Measurements from ENCODE around the gene ROR1. TPM values are rescaled to one million over a fixed set of nuclear protein-coding genes. Genes with fewer than 3 reads are reported as not detected.

The ROR1 gene
- total RNA-seq, 1 donor: under 0.01 TPM

GRCh38 chr1:63987014-63987627 is 213.3 kb downstream of the ROR1 start:
- DNase-seq (ENCODE audit: low read depth in 2 of 3, low spot score in 2 of 3): no peak

- DNase-seq (ENCODE audit: low read depth in 2 of 3, low spot score in 2 of 3): no peak
Observed at GRCh38 chr1:63987628-63988024, 213.8 kb downstream of the ROR1 start.

GRCh38 chr1:63988941-63989340 is 215.1 kb downstream of the ROR1 start:
- DNase-seq (ENCODE audit: low read depth in 2 of 3, low spot score in 2 of 3): no peak

GRCh38 chr1:63991685-63992084 is 217.9 kb downstream of the ROR1 start:
- DNase-seq (ENCODE audit: low read depth in 2 of 3, low spot score in 2 of 3): no peak

GRCh38 chr1:64000021-64000420 is 226.2 kb downstream of the ROR1 start:
- DNase-seq (ENCODE audit: low read depth in 2 of 3, low spot score in 2 of 3): no peak

GRCh38 chr1:64001038-64001437 is 227.2 kb downstream of the ROR1 start:
- DNase-seq (ENCODE audit: low read depth in 2 of 3, low spot score in 2 of 3): no peak

GRCh38 chr1:64004451-64005025 is 230.7 kb downstream of the ROR1 start:
- DNase-seq (ENCODE audit: low read depth in 2 of 3, low spot score in 2 of 3): no peak

- no peak for DNase-seq (ENCODE audit: low read depth in 2 of 3, low spot score in 2 of 3)
Observed at GRCh38 chr1:64005801-64006200, 232.0 kb downstream of the ROR1 start.

GRCh38 chr1:64006276-64007051 is 232.6 kb downstream of the ROR1 start:
- DNase-seq (ENCODE audit: low read depth in 2 of 3, low spot score in 2 of 3): peak in 2 of 3 donors; percentile 79 to 80

GRCh38 chr1:64010316-64010715 is 236.5 kb downstream of the ROR1 start:
- DNase-seq (ENCODE audit: low read depth in 2 of 3, low spot score in 2 of 3): no peak

GRCh38 chr1:64013395-64013794 is 239.6 kb downstream of the ROR1 start:
- DNase-seq (ENCODE audit: low read depth in 2 of 3, low spot score in 2 of 3): no peak

GRCh38 chr1:64019818-64020217 is 246.0 kb downstream of the ROR1 start:
- peak in 2 of 3 donors; percentile 24 to 61 for DNase-seq (ENCODE audit: low read depth in 2 of 3, low spot score in 2 of 3)

GRCh38 chr1:64021066-64021465 is 247.2 kb downstream of the ROR1 start:
- no peak for DNase-seq (ENCODE audit: low read depth in 2 of 3, low spot score in 2 of 3)

- no peak for DNase-seq (ENCODE audit: low read depth in 2 of 3, low spot score in 2 of 3)
Observed at GRCh38 chr1:64025051-64025450, 251.2 kb downstream of the ROR1 start.

- no peak for DNase-seq (ENCODE audit: low read depth in 2 of 3, low spot score in 2 of 3)
Observed at GRCh38 chr1:64029037-64029436, 255.2 kb downstream of the ROR1 start.

GRCh38 chr1:64030411-64030810 is 256.6 kb downstream of the ROR1 start:
- DNase-seq (ENCODE audit: low read depth in 2 of 3, low spot score in 2 of 3): no peak

GRCh38 chr1:64031236-64031635 is 257.4 kb downstream of the ROR1 start:
- no peak for DNase-seq (ENCODE audit: low read depth in 2 of 3, low spot score in 2 of 3)

- DNase-seq (ENCODE audit: low read depth in 2 of 3, low spot score in 2 of 3): no peak
Observed at GRCh38 chr1:64033667-64034220, 259.9 kb downstream of the ROR1 start.

GRCh38 chr1:64036549-64036948 is 262.7 kb downstream of the ROR1 start:
- DNase-seq (ENCODE audit: low read depth in 2 of 3, low spot score in 2 of 3): no peak

GRCh38 chr1:64038119-64038518 is 264.3 kb downstream of the ROR1 start:
- DNase-seq (ENCODE audit: low read depth in 2 of 3, low spot score in 2 of 3): no peak

GRCh38 chr1:64038965-64039364 is 265.1 kb downstream of the ROR1 start:
- DNase-seq (ENCODE audit: low read depth in 2 of 3, low spot score in 2 of 3): no peak

Data from hematopoietic multipotent progenitor cell (in vitro differentiated cells).